ENCODE measurements around the gene PRKG1. TPM values are rescaled to one million over a fixed set of nuclear protein-coding genes. Genes with fewer than 3 reads are reported as not detected.

Gene PRKG1
- polyA plus RNA-seq, 3 donors: not detected

- no peaks in the 10 kb centered on the region for H3K36me3 Mint-ChIP-seq
Observed at GRCh38 chr10:52048051-52048450, 973.8 kb downstream of the PRKG1 start.

GRCh38 chr10:52050429-52051047, 976.3 kb downstream of the PRKG1 start:
- TF ChIP-seq, protein P1, sequence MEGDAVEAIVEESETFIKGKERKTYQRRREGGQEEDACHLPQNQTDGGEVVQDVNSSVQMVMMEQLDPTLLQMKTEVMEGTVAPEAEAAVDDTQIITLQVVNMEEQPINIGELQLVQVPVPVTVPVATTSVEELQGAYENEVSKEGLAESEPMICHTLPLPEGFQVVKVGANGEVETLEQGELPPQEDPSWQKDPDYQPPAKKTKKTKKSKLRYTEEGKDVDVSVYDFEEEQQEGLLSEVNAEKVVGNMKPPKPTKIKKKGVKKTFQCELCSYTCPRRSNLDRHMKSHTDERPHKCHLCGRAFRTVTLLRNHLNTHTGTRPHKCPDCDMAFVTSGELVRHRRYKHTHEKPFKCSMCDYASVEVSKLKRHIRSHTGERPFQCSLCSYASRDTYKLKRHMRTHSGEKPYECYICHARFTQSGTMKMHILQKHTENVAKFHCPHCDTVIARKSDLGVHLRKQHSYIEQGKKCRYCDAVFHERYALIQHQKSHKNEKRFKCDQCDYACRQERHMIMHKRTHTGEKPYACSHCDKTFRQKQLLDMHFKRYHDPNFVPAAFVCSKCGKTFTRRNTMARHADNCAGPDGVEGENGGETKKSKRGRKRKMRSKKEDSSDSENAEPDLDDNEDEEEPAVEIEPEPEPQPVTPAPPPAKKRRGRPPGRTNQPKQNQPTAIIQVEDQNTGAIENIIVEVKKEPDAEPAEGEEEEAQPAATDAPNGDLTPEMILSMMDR (IDR thresholded peaks at IDR 0.05): no peak

More at GRCh38 chr10:52048051-52048450, 973.8 kb downstream of the PRKG1 start:
- H3K9ac ChIP-seq (ENCODE audit: insufficient read depth, low read length, poor library complexity, severe bottlenecking): no peak overlapping the region
- no peak overlapping the region for H3K27ac Mint-ChIP-seq
- no peaks in the 10 kb centered on the region for H3K79me2 ChIP-seq (ENCODE audit: insufficient read depth, low read length)
- TF ChIP-seq, protein P1 (IDR thresholded peaks at IDR 0.05): no peak
- H3K4me2 ChIP-seq (replicated peaks; ENCODE audit: extremely low read depth, low read length, poor library complexity, severe bottlenecking): no peak overlapping the region
- no peak overlapping the region for H3K27ac ChIP-seq (ENCODE audit: low read depth in 1 of 2, low read length in 2 of 2)
- no peaks in the 10 kb centered on the region for H3K4me1 Mint-ChIP-seq
- no peaks in the 10 kb centered on the region for H3K4me1 ChIP-seq (ENCODE audit: control insufficient read depth in 1 of 2, insufficient read depth in 2 of 2, low read length in 2 of 2)
- H3K9me3 ChIP-seq (replicated peaks in 1 of 2; ENCODE audit: control insufficient read depth in 1 of 2, insufficient read depth in 1 of 2, low read length in 2 of 2): no peaks in the 10 kb centered on the region
- H4K20me1 ChIP-seq (ENCODE audit: insufficient read depth, low read length): no peaks in the 10 kb centered on the region
- H3K27me3 Mint-ChIP-seq (ENCODE audit: low read depth in 3 of 3): peaks cover 0 to 2% (median 0%) of the 10 kb centered on the region in 3 donors
- H3K9me3 Mint-ChIP-seq: peaks cover 0 to 6% (median 3%) of the 10 kb centered on the region in 7 donors
- no peak overlapping the region for H3K4me3 Mint-ChIP-seq
- H3K4me3 ChIP-seq (replicated peaks in 1 of 3; ENCODE audit: low read depth in 2 of 3, low read length in 3 of 3): no peak overlapping the region
- no peaks in the 10 kb centered on the region for H3K36me3 ChIP-seq (replicated peaks in 1 of 2; ENCODE audit: control insufficient read depth in 1 of 2, insufficient read depth in 2 of 2, low read length in 2 of 2)
- H2AFZ ChIP-seq (ENCODE audit: insufficient read depth, low read depth, low read length, poor library complexity, severe bottlenecking): no peak overlapping the region
- no peak for DNase-seq
- H3K27me3 ChIP-seq (ENCODE audit: control insufficient read depth in 2 of 2, insufficient read depth in 2 of 2, low read length in 2 of 2): no peaks in the 10 kb centered on the region
- intact Hi-C loops (cut with micrococcal nuclease): no loop called here

More at GRCh38 chr10:52050429-52051047, 976.3 kb downstream of the PRKG1 start:
- Mint-ChIP-seq H3K36me3 (no peaks in the 10 kb centered on the region), H3K4me1 (no peaks in the 10 kb centered on the region), H3K4me3 (no peak overlapping the region), H3K27me3 (ENCODE audit: low read depth in 3 of 3) (peaks cover 0 to 2% (median 0%) of the 10 kb centered on the region in 3 donors), H3K27ac (no peak overlapping the region), H3K9me3 (peaks cover 0 to 6% (median 3%) of the 10 kb centered on the region in 7 donors)
- Histone ChIP-seq H3K4me2 (replicated peaks; ENCODE audit: extremely low read depth, low read length, poor library complexity, severe bottlenecking) (no peak overlapping the region), H3K4me3 (replicated peaks in 1 of 3; ENCODE audit: low read depth in 2 of 3, low read length in 3 of 3) (no peak overlapping the region), H4K20me1 (ENCODE audit: insufficient read depth, low read length) (no peaks in the 10 kb centered on the region), H3K9me3 (replicated peaks in 1 of 2; ENCODE audit: control insufficient read depth in 1 of 2, insufficient read depth in 1 of 2, low read length in 2 of 2) (no peaks in the 10 kb centered on the region), H2AFZ (ENCODE audit: insufficient read depth, low read depth, low read length, poor library complexity, severe bottlenecking) (no peak overlapping the region), H3K9ac (ENCODE audit: insufficient read depth, low read length, poor library complexity, severe bottlenecking) (no peak overlapping the region), H3K4me1 (ENCODE audit: control insufficient read depth in 1 of 2, insufficient read depth in 2 of 2, low read length in 2 of 2) (no peaks in the 10 kb centered on the region), H3K27me3 (ENCODE audit: control insufficient read depth in 2 of 2, insufficient read depth in 2 of 2, low read length in 2 of 2) (no peaks in the 10 kb centered on the region), H3K79me2 (ENCODE audit: insufficient read depth, low read length) (no peaks in the 10 kb centered on the region), H3K36me3 (replicated peaks in 1 of 2; ENCODE audit: control insufficient read depth in 1 of 2, insufficient read depth in 2 of 2, low read length in 2 of 2) (no peaks in the 10 kb centered on the region), H3K27ac (ENCODE audit: low read depth in 1 of 2, low read length in 2 of 2) (no peak overlapping the region)
- DNase-seq: no peak
- WGBS (ENCODE audit: insufficient coverage): 20% methylated on average over 1 of the region's 3 CpGs
- intact Hi-C loops (cut with micrococcal nuclease): no loop called here
